Tongue (tissue), 2 donors: ENCODE data around the gene ADGRD1. TPM values are rescaled to one million over a fixed set of nuclear protein-coding genes. Genes with fewer than 3 reads are reported as not detected.

Experiments used
- DNase-seq: peaks from one replicate; pipeline ENCODE4 v3.0.0-alpha.2; 2015
- total RNA-seq: library from RNA; depleted of rRNA; stranded (reverse); fragments of >200 nt; gene quantifications from one replicate; pipeline ENCODE4 v1.2.3, GENCODE V29; 2014

ADGRD1 gene
- total RNA-seq, 1 donor from 2014 or later, result 16.4 TPM

- DNase-seq, result no peak
Measured at GRCh38 chr12:131043401-131043871, 89.7 kb downstream of the ADGRD1 start.

GRCh38 chr12:131044136-131044535, 90.4 kb downstream of the ADGRD1 start:
- no peak for DNase-seq

- no peak for DNase-seq
Measured at GRCh38 chr12:131044760-131045381, 91.2 kb downstream of the ADGRD1 start.

GRCh38 chr12:131045705-131046460, 92.2 kb downstream of the ADGRD1 start:
- DNase-seq, result no peak

- DNase-seq, result no peak
Measured at GRCh38 chr12:131046813-131047788, 93.4 kb downstream of the ADGRD1 start.

GRCh38 chr12:131047789-131048610, 94.3 kb downstream of the ADGRD1 start:
- peak; percentile 55 for DNase-seq

GRCh38 chr12:131048611-131048990, 94.9 kb downstream of the ADGRD1 start:
- no peak for DNase-seq

GRCh38 chr12:131049002-131049401, 95.3 kb downstream of the ADGRD1 start:
- no peak for DNase-seq

GRCh38 chr12:131049549-131050339, 96.0 kb downstream of the ADGRD1 start:
- no peak for DNase-seq

- DNase-seq, result no peak
Measured at GRCh38 chr12:131050463-131051154, 96.9 kb downstream of the ADGRD1 start.

- no peak for DNase-seq
Measured at GRCh38 chr12:131051155-131051473, 97.4 kb downstream of the ADGRD1 start.

GRCh38 chr12:131052063-131052781, 98.5 kb downstream of the ADGRD1 start:
- no peak for DNase-seq

- DNase-seq, result no peak
Measured at GRCh38 chr12:131052929-131053328, 99.2 kb downstream of the ADGRD1 start.

- DNase-seq, result no peak
Measured at GRCh38 chr12:131053567-131053966, 99.9 kb downstream of the ADGRD1 start.

- no peak for DNase-seq
Measured at GRCh38 chr12:131054345-131055092, 100.8 kb downstream of the ADGRD1 start.

- DNase-seq, result no peak
Measured at GRCh38 chr12:131055093-131055465, 101.4 kb downstream of the ADGRD1 start.

GRCh38 chr12:131055596-131056233, 102.0 kb downstream of the ADGRD1 start:
- no peak for DNase-seq

- DNase-seq, result no peak
Measured at GRCh38 chr12:131056626-131057025, 102.9 kb downstream of the ADGRD1 start.
